HCT116 (cell line): ENCODE measurements around the gene TPP1. TPM values are rescaled to one million over a fixed set of nuclear protein-coding genes. Genes with fewer than 3 reads are reported as not detected.

Experiments
- ATAC-seq: fragments of 200-7000 bp; cut with Tn5 transposase; 2 replicates; pipeline ENCODE4 v1.9.1; 2020; ENCODE audit warnings: mild to moderate bottlenecking, moderate library complexity
- BruUV-seq: library from RNA; stranded (reverse); fragments of 400-500 nt; replicated peaks from 2 replicates; lab custom pipeline; 2021; lab: Mats Ljungman, UMichigan
- CTCF ChIA-PET: fragments of 300-600 bp; sonication (Branson Sonifier 250); formaldehyde crosslinking; loops from one replicate; lab custom pipeline; 2021; ENCODE audit warnings: antibody characterized with exemption; lab: Charles Lee
- POLR2A ChIA-PET: fragments of 300-600, 350-600 bp; sonication (Branson Sonifier 250); formaldehyde crosslinking; loops from one replicate; lab custom pipeline; 2021; ENCODE audit warnings: antibody characterized with exemption; lab: Charles Lee
- RAD21 ChIA-PET, 2 experiments: fragments of 300-600 bp; sonication (Branson Sonifier 250); formaldehyde crosslinking; loops; one replicate each; lab custom pipeline; 2023; ENCODE audit warnings: low total read pairs in 2 of 2; ENCODE audit not compliant: uncharacterized antibody in 2 of 2, unreplicated experiment in 2 of 2, low non-redundant PET in 1 of 2; lab: Charles Lee
- DNase-seq: peaks from one replicate; pipeline ENCODE4 v3.0.0-alpha.2; 2010; ENCODE audit warnings: low read depth, low spot score
- H2AFZ ChIP-seq: fragments of 200-600 bp; shearing (Covaris generic), sonication (generic); 2 replicates; pipeline ENCODE4 v1.6.1; 2017; ENCODE audit warnings: low read depth, mixed run types, mixed read lengths, antibody characterized with exemption, low read length; ENCODE audit not compliant: poor library complexity, severe bottlenecking
- H3K27ac ChIP-seq: 2 replicates; pipeline ENCODE4 v1.5.1; 2012; ENCODE audit warnings: low read depth, low read length
- H3K27me3 ChIP-seq: fragments of 200-600 bp; sonication (generic); 2 replicates; pipeline ENCODE4 v1.6.1; 2016; ENCODE audit warnings: mixed run types, low read length, mixed read lengths; ENCODE audit not compliant: insufficient read depth
- H3K36me3 ChIP-seq, 2 experiments: fragments of 200-500 bp in 1 of 2; fragments of 200-600 bp in 1 of 2; sonication (Bioruptor generic) in 1 of 2; sonication (generic) in 1 of 2; 2 replicates each; pipeline versions ENCODE4 v1.5.1 to v1.6.1; 2014 to 2016; ENCODE audit warnings: low read length in 2 of 2, inconsistent platforms in 1 of 2, mixed read lengths in 1 of 2, mixed run types in 1 of 2; ENCODE audit not compliant: insufficient read depth in 2 of 2, control insufficient read depth in 1 of 2
- H3K4me1 ChIP-seq, 2 experiments: fragments of 200-600 bp in 1 of 2; sonication (generic) in 1 of 2; 2 replicates each; pipeline versions ENCODE4 v1.5.1 to v1.6.1; 2012 to 2017; ENCODE audit warnings: low read length in 2 of 2, inconsistent platforms in 1 of 2, mild to moderate bottlenecking in 1 of 2, mixed read lengths in 1 of 2, mixed run types in 1 of 2, moderate library complexity in 1 of 2; ENCODE audit not compliant: insufficient read depth in 2 of 2, control insufficient read depth in 1 of 2
- H3K4me2 ChIP-seq: fragments of 200-600 bp; sonication (generic); 2 replicates; pipeline ENCODE4 v1.6.1; 2017; ENCODE audit warnings: mixed run types, low read length, mixed read lengths
- H3K4me3 ChIP-seq, 2 experiments: fragments of 200-600 bp in 1 of 2; sonication (generic) in 1 of 2; replicated peaks in 1 of 2; 2 replicates each; pipeline ENCODE4 v1.5.1; 2011 to 2016; ENCODE audit warnings: low read length in 2 of 2, control low read depth in 1 of 2, low read depth in 1 of 2, mild to moderate bottlenecking in 1 of 2, mixed read lengths in 1 of 2, mixed run types in 1 of 2
- H3K79me2 ChIP-seq: fragments of 200-600 bp; sonication (generic); 2 replicates; pipeline ENCODE4 v1.6.1; 2017; ENCODE audit warnings: mild to moderate bottlenecking, mixed run types, low read length, moderate library complexity, mixed read lengths; ENCODE audit not compliant: insufficient read depth
- H3K9ac ChIP-seq: fragments of 200-600 bp; sonication (generic); 2 replicates; pipeline ENCODE4 v1.6.1; 2016; ENCODE audit warnings: low read length, mixed read lengths
- H3K9me2 ChIP-seq: fragments of 200-600 bp; sonication (generic), shearing (Covaris generic); 2 replicates; pipeline ENCODE4 v1.6.1; 2017; ENCODE audit warnings: mixed run types, mild to moderate bottlenecking, moderate library complexity; ENCODE audit not compliant: insufficient read depth
- H3K9me3 ChIP-seq, 2 experiments: fragments of 200-500 bp in 1 of 2; fragments of 200-600 bp in 1 of 2; sonication (Bioruptor generic) in 1 of 2; sonication (generic) in 1 of 2; 2 replicates each; pipeline ENCODE4 v1.6.1; 2014 to 2017; ENCODE audit warnings: low read length in 2 of 2, mixed read lengths in 2 of 2, inconsistent platforms in 1 of 2, low read depth in 1 of 2, mild to moderate bottlenecking in 1 of 2, mixed run types in 1 of 2, moderate library complexity in 1 of 2; ENCODE audit not compliant: control insufficient read depth in 1 of 2, insufficient read depth in 1 of 2
- H4K20me1 ChIP-seq: fragments of 200-600 bp; sonication (generic), shearing (Covaris generic); 2 replicates; pipeline ENCODE4 v1.6.1; 2017; ENCODE audit warnings: mixed run types, mild to moderate bottlenecking, moderate library complexity; ENCODE audit not compliant: insufficient read depth
- ATF3 ChIP-seq: IDR thresholded peaks from 2 replicates; pipeline ENCODE4 v1.6.1; 2012
- CEBPB ChIP-seq: IDR thresholded peaks from 2 replicates; pipeline ENCODE4 v1.6.1; 2012; ENCODE audit warnings: low read depth
- EZH2 ChIP-seq: fragments of 200-600 bp; sonication (generic); IDR thresholded peaks from 2 replicates; pipeline ENCODE4 v1.6.1; 2017; ENCODE audit warnings: antibody characterized with exemption, mixed run types
- EZH2phosphoT487 ChIP-seq: fragments of 200-600 bp; IDR thresholded peaks from 2 replicates; pipeline ENCODE4 v1.6.1; 2018; ENCODE audit warnings: antibody characterized with exemption, borderline replicate concordance
- FOSL1 ChIP-seq: IDR thresholded peaks from 2 replicates; pipeline ENCODE4 v1.6.1; 2012; ENCODE audit warnings: low read depth
- MAX ChIP-seq: IDR thresholded peaks from 2 replicates; pipeline ENCODE4 v1.6.1; 2012
- REST ChIP-seq: IDR thresholded peaks from 2 replicates; pipeline ENCODE4 v1.6.1; 2012; ENCODE audit warnings: low read depth
- SRF ChIP-seq: IDR thresholded peaks from 2 replicates; pipeline ENCODE4 v1.6.1; 2012; ENCODE audit warnings: low read depth
- ZBTB33 ChIP-seq: IDR thresholded peaks from 2 replicates; pipeline ENCODE4 v1.6.1; 2011; ENCODE audit warnings: mild to moderate bottlenecking, low read length, moderate library complexity; ENCODE audit not compliant: insufficient replicate concordance; ENCODE audit errors: extremely low read depth
- ZFX ChIP-seq: fragments of 450-650 bp; IDR thresholded peaks from 2 replicates; pipeline ENCODE4 v1.6.1; 2017
- ZNF274 ChIP-seq: fragments of 200-500 bp; sonication (Bioruptor generic); IDR thresholded peaks from 2 replicates; pipeline ENCODE4 v1.6.1; 2014; ENCODE audit warnings: mild to moderate bottlenecking, low read depth, low read length, inconsistent platforms
- intact Hi-C: fragments of 100-400 bp; cut with micrococcal nuclease; formaldehyde crosslinking; loops from 2 replicates; pipeline ENCODE4 v1.10.0; 2022
- total RNA-seq: library from RNA; stranded (reverse); gene quantifications from one replicate; pipeline ENCODE4 v1.2.1, GENCODE V29; 2021; ENCODE audit not compliant: unreplicated experiment

The TPP1 gene
- total RNA-seq, 1 experiment from 2014 or later = 44.7 TPM

- Histone ChIP-seq H3K9me2 (no peaks in the 10 kb centered on the region), H3K79me2 (0 out of 2 replicates have a peak, but pooled peaks cover 5% of the 10 kb centered on the region), H2AFZ (no peak overlapping the region), H3K27ac (no peak overlapping the region), H3K4me1 (no peaks in the 10 kb centered on the region), H3K9me3 (peaks cover 4 to 13% of the 10 kb centered on the region in 2 experiments; a peak in 1 of 4 replicates), H3K9ac (no peak overlapping the region), H4K20me1 (no peaks in the 10 kb centered on the region), H3K4me2 (no peak overlapping the region), H3K4me3 (no peak overlapping the region), H3K27me3 (no peaks in the 10 kb centered on the region)
- intact Hi-C loops = no loop called here
- no TSS peak for BruUV-seq
- ChIA-PET CTCF (no interaction called here), RAD21 (no interaction called here), POLR2A (no interaction called here)
- no peak for ATAC-seq
- no peak for TF ChIP-seq ATF3
- TF ChIP-seq SRF = no peak
- TF ChIP-seq ZBTB33 = no peak
- TF ChIP-seq ZFX = no peak
- TF ChIP-seq EZH2phosphoT487 = no peak
- no peak for TF ChIP-seq EZH2
- no peak for TF ChIP-seq FOSL1
- TF ChIP-seq CEBPB = no peak
- no peak for TF ChIP-seq MAX
- no peak for TF ChIP-seq REST
- no peak for TF ChIP-seq ZNF274
- TF ChIP-seq, all 23 proteins: peak for 0
- H3K36me3 ChIP-seq = peaks cover 0 to 5% of the 10 kb centered on the region in 2 experiments; a peak in 2 of 4 replicates
- DNase-seq = no peak
These were observed 31.2 kb downstream of the TPP1 start for GRCh38 chr11:6588018-6588417.
